Stimulated activated CD4-positive, alpha-beta T cell treated with anti-CD3 and anti-CD28 coated beads, TNF-alpha, amount 100 ng/mL, for 24 hours (primary cell): ENCODE results near the gene FAM20B.

Experiments
- DNase-seq, 3 experiments: peaks; one replicate each; pipeline ENCODE4 v3.0.0-alpha.2; 2020; ENCODE audit warnings: low read depth in 3 of 3

FAM20B gene

DNA sequence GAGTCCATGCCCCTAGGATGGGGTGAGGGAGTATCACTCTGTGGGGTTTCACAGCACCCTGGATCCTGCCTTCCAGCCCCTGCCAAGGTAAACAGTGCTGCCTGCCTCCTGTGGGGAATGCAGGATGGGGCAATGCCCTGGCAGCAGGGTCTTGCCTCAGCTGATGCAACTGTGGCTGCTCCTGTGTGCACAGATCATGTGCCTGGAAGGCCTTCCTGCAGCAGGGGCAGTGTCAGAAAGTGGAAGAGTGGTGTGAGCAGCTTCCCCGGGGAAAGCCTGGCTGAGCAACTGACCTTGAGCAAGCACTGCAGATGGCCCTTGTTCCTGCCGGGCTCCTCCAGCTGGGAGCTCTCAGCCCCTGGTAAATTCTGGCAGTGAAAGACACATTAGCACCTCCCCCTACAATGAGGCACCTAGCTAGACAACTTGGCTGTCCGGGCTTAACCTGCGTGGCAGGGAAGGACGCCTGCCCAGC is 66.0 kb downstream of the FAM20B start:
- no peak for DNase-seq

- no peak for DNase-seq
These were observed 67.3 kb downstream of the FAM20B start for GRCh38 chr1:179092896-179093461.

- DNase-seq, result no peak
These were observed 69.1 kb downstream of the FAM20B start for GRCh38 chr1:179094818-179095217.

GRCh38 chr1:179095377-179095776 is 69.7 kb downstream of the FAM20B start:
- no peak for DNase-seq

DNA sequence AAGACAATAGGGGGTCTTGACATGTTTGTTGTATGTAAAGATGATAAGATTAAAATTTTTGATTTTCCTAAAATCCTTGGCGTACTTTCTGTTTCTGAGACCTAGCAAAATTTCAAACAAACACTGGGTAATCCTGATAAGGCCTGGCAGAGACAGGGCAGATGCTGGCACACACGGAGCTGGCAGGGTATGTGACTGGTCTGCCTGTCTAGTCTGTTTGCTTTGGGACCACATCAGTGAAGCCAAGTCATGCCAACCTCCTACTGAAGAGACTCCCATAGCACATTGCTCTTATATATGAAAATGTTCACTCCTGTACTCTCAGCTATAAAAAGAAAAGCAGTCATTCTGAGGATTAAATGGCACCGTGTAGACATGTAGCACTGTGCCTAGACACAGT is 70.2 kb downstream of the FAM20B start:
- no peak for DNase-seq

DNA sequence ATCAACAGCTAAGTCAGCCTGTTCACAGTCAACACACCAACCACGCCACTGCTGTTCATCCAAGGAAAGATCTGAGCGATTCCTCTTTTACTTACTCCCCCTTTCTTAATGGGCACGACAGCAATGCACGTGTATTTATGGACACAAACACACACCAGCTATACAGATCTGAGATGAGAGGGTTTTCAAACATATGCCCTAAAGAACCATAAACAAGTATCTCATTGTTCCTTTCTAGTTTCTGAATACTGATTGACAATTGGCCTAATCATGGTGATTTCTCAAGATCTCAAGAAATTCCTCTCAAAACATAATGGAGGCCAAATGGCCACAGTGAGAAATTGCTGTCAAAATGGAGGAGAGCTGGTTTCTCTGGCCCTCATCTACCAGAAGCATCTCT is 74.2 kb downstream of the FAM20B start:
- DNase-seq, result no peak

DNA sequence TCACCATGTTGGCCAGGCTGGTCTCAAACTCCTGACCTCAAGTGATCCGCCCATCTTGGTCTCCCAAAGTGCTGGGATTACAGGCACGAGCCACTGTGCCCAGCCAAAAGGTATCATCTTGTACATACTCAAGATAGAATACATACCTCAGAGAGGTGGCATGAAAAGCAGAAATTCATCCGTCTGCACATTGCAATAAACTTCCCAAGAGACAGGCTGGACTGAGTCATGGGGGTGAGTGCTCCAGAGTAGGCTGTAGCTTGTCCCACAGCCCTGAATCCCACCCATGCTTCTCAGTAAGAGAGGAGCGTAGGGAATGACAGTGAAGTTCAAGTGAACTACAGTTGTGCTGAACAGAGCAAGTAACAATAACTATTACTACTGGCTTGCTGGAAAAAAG is 75.9 kb downstream of the FAM20B start:
- no peak for DNase-seq

DNA sequence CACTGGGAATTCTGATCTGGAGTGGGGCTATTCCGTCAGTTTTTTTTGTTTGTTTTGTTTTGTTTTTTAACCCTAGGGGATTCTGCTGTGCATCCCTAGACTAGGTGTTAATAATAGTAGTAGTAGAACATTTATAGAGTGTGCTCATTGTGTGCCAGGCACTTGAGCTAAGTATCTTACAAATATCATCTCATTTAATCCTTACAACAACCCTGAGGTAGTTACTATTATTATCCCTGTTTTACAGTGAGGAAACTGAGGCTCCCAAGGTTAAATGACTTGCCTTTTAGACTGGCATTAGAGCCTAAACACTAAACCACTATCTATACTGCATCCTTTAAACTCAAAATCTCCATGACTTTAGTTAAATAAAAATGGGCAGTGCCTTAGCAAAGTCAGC is 78.3 kb downstream of the FAM20B start:
- DNase-seq, result no peak

DNA sequence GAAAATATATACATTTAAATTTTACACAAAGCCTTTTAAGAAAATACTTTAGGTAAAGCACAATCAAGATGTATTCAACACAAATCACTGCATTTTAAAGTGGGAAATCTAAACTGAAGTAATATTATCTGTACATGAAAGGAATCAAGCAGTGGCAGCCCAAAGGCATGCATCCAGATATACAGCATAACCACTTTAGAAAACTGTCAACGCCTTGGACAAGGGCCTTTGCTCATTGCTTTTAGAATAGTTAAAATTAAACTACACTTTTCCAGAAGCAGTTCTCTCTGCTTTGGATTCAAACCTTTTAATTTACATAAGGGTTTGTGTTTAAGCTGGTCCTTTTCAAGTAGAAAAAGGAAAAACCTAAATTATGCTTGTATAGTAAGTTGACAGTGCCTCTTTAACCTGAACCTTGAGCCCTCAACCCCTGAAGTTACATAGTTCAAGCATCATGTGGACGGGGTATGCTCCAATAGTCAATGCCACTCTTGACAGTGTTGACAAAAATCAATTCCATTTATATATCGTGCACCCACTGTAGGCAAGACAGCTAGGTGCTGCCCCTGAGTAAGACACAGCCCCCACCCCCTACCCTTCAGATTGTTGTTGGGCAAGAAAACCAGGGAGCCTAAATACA is 79.0 kb downstream of the FAM20B start:
- no peak for DNase-seq

- DNase-seq, result no peak
These were observed 79.7 kb downstream of the FAM20B start for GRCh38 chr1:179105393-179105792.

GRCh38 chr1:179107706-179108629 is 82.3 kb downstream of the FAM20B start:
- no peak for DNase-seq

DNA sequence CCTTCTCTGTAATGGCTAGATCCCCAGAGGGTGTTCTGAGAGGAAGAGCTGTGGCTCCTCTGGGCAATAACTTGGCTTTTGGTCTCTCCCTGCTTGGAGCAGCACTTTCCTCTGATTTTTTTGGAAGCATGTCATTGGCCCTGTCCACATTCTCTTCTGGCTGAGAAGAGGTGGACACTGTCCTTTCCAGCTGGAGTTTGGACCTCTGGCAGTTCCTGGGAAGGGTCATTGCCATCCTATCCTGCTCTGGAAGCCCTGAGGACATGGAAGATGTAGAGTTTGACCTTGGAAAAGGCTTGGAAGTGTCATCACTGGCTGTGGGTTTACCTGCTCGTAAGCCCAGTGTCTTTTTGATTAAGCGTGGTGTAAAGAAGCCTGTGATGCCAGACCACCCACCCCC is 83.0 kb downstream of the FAM20B start:
- DNase-seq, result no peak

DNA sequence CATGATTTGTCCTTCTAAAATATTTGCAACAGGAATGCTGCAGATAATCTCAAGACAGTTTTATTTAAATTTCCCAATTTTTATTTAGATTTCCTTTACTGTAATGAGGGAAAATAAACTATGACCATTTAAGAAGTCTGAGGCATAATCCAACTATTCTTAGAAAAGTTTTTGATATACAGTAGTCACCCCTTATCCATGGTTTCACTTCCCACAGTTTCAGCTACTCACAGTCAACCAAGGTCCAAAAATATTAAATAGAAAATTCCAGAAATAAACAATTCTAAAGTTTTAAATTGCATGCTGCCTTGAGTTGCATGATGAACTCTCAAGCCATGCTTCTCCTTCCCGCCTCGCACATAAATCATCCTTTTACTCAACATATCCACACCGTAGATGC is 89.5 kb downstream of the FAM20B start:
- no peak for DNase-seq

GRCh38 chr1:179119513-179119912 is 93.8 kb downstream of the FAM20B start:
- DNase-seq, result no peak

GRCh38 chr1:179120736-179121135 is 95.0 kb downstream of the FAM20B start:
- no peak for DNase-seq

- DNase-seq, result peak in 1 of 3 experiments; percentile 36
These were observed 95.7 kb downstream of the FAM20B start for GRCh38 chr1:179121159-179121938.

- DNase-seq, result no peak
These were observed 99.2 kb downstream of the FAM20B start for GRCh38 chr1:179124873-179125272.
